GM12801 (cell line): ENCODE measurements around the gene SNRNP25.

Experiments
- CTCF ChIP-seq: IDR thresholded peaks from one replicate; pipeline ENCODE4 v1.5.1; 2011; ENCODE audit warnings: control low read depth; ENCODE audit not compliant: insufficient read length; ENCODE audit errors: extremely low read depth

The SNRNP25 gene

GRCh38 chr16:44655-45054 is 9.0 kb upstream of the SNRNP25 start:
- no peak for TF ChIP-seq CTCF

GRCh38 chr16:45454-45853 is 8.2 kb upstream of the SNRNP25 start:
- no peak for TF ChIP-seq CTCF

- TF ChIP-seq CTCF, result no peak
Observed at GRCh38 chr16:47234-47633, 6.4 kb upstream of the SNRNP25 start.

- no peak for TF ChIP-seq CTCF
Observed at GRCh38 chr16:50769-51591, 2.6 kb upstream of the SNRNP25 start.

- no peak for TF ChIP-seq CTCF
Observed at GRCh38 chr16:54237-54581, 581 bp downstream of the SNRNP25 start.

GRCh38 chr16:55571-56136 is 2.0 kb downstream of the SNRNP25 start:
- TF ChIP-seq CTCF, result no peak

- no peak for TF ChIP-seq CTCF
Observed at GRCh38 chr16:56231-56927, 2.8 kb downstream of the SNRNP25 start.
